ENCODE measurements around the gene CCNG2.

CCNG2 gene, protein sequence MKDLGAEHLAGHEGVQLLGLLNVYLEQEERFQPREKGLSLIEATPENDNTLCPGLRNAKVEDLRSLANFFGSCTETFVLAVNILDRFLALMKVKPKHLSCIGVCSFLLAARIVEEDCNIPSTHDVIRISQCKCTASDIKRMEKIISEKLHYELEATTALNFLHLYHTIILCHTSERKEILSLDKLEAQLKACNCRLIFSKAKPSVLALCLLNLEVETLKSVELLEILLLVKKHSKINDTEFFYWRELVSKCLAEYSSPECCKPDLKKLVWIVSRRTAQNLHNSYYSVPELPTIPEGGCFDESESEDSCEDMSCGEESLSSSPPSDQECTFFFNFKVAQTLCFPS

GRCh38 chr4:77156912-77157858, at the start of gene CCNG2:
Gene CCNG2, plus strand, starts transcription at chr4:77157207. Its CDS starts 1,326 bp downstream, at chr4:77158533.
- DNase-seq = peak; percentile 39

DNA sequence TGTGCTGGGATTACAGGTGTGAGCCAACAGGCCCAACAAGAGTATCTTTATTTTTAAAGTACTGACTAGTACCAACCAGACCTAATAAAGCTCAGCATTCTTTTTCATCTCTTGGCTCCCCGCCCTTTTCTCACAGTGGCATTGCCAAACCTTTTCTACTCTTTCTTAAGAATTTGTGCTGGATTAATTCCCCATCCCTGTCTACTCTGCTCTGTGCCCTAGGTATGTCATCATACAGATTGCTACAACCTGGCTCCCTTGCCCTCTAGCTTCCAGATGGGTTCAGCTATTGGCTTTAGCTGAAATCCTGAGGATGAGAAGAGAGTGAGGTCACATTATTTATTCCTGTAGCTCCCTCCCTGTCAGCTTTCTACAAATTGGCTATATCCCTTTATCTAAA, 46.3 kb upstream of the CCNG2 start:
- no peak for DNase-seq

DNA sequence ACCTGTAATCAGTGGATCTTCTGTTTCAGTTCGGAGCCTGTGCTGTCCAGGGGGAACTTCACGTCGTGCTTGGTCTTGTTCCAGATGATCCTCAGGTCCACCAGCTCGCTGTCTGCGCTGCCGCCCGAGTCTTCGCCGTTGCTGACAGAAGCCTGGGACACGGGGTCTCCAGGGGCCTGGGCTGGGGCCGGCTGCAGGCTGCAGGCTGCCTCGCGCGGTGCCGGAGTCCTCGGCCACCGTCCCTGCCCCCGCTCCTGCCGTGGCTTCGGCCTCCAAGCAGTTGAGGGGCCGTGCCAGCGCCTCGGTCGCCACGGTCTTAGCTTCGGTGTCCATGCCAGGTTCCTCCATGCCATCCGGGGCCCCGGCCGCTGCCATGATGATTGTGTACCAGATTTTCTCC, 43.9 kb upstream of the CCNG2 start:
- no peak for DNase-seq

DNA sequence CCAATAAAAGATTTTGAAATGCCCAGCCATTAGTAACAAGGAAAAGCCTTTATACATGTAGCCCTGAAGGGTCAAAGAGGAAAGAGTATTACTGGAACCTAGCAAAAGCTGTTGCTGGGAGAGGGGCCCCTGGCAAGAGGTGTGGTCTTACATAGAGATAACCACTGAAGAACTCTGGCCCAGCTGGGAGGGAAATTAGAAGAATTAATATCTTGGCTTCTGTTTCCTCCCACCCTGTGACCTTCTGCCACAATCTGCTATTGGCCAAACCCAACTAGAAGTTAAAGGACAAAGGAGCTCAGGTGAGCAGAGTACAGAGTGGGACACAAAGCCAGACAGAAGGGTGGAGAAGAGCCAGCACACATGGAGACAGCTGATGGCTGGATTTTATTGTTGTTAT, 39.3 kb upstream of the CCNG2 start:
- no peak for DNase-seq

DNA sequence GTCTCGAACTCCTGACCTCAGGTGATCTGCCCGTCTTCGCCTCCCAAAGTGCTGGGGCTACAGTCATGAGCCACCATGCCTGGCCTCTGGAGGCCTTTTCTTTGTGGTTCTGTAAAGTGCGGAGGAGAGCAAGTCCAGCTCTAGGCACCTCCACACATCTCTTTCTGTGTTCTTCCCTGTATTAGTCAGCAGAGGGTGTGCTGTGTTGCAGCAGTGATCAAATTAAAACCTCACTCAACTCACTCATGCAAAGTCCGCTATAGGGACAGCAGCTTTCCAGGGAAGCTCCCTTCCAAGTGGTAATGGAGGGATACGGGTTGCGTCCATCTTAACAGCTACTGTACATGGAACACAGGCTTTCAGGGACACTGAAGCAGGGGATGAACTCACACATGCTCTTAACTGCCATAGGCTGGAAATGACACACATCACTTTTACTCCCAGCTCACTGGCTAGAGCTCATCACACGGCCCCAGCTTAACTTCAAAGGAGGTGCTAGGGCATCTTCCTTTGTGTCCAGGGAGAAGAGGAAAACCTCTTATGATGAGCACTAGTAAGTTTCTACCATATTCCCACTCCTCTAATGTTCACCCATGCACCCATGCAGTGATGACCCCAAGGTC, 36.0 kb upstream of the CCNG2 start:
- DNase-seq = no peak

GRCh38 chr4:77121736-77122240, 35.2 kb upstream of the CCNG2 start:
- no peak for DNase-seq

DNA sequence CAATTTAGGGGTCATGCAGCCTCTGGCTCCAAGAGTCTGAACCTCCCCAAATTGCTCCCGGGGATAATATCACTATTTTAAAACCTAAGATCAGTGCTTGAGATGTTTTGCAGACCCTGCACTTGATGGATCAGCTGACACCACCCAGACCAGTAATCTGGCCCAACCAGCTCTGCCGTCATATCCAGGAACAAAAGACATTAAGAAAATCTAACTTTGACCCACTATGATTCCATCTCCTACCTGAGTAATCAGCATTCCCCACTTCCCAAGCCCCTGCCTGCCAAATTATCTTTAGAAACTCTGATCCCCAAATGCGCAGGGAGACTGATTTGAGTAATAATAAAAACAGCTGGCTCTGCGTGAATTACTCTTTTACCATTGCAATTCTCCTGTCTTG, 34.4 kb upstream of the CCNG2 start:
- DNase-seq = no peak

DNA sequence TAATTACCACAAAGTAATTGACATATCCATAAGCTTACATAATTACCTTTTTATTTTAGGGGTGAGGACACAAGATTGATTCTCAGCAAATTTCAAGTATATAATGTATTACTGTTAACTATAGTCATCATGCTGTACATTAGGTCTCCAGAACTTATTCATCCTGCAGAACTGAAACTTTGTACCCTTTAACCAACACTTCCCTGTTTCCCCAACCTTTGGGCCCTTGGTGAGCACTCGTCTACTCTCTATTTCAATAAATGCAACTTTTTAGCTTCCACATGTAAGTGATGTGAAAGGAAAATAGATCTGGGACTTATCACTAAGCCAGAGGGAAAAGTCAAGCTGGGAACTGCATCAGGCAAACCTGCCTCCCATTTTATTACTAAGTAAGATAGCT, 33.6 kb upstream of the CCNG2 start:
- DNase-seq = no peak

GRCh38 chr4:77124576-77124975, 32.4 kb upstream of the CCNG2 start:
- no peak for DNase-seq

DNA sequence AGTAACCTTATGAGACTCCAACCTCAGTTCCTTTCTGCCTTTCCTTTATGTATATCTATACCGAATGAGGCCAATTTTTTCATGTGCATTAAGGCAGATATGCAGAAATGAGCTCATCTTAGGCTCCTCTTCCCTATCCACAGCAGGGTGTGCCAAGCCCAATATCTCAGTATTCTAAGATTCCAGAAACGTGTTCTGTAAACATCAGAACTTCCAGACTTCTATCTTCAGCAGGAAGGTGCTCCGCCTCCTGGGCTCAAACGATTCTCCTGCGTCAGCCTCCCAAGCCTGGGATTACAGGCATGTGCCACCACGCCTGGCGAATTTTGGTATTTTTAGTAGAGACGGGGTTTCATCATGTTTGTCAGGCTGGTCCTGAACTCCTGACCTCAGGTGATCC, 31.0 kb upstream of the CCNG2 start:
- DNase-seq = no peak

DNA sequence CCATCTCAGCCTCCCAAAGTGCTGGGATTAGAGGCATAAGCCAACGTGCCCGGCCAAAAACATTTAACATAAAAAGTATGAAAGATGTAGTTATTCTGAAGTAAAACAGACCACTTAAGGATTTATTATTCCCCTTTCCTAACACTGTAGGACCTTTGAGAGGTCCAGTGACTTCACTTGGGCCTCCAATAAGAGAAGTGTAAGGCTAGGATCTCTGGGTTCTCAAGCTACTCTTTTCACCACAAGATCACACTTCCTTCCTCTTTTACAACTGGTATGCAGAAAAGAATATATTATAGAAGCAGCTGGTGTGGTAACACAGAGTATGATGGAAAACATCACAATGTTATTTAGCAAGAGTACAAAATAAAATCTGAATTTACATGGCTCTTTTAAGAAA, 30.2 kb upstream of the CCNG2 start:
- peak; percentile 25 for DNase-seq

GRCh38 chr4:77127215-77127614, 29.8 kb upstream of the CCNG2 start:
- DNase-seq = no peak

DNA sequence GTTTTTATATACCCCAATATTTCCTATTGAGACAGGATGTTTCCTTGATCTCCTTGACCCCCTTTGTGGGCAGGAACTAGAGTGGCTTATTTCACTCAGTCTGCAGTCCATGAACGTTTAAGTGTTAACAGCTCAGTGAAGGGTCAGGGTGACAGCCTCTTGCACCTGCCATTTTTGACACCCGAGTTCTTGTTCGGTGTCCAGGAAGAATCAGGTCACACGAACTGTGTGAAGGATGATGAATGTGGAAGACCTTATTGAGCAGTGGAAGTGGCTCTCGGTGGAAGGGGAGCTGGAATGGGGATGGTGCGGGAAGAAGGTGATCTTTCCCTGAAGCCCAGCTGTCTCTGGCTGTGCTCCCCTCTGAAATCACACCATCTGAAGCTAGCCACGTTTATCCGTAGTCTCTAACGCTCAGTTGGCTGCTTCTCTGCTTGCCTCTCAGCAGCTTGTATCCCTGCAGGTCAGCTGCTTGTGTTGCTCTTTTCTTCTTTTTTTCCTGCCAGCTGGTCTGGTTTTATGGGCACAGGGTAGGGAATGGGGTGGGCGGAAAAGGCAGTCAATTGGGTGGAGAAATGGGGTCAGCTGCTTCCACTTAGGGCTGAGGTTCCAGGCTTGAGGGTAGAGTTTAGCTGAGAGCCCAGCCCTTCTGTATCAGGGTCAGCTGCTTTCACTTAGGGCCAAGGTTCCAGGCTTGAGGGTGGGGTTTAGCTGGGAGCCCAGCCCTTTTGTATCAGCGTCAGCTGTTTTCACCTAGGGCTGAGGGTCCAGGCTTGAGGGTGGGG, 29.0 kb upstream of the CCNG2 start:
- DNase-seq = no peak

DNA sequence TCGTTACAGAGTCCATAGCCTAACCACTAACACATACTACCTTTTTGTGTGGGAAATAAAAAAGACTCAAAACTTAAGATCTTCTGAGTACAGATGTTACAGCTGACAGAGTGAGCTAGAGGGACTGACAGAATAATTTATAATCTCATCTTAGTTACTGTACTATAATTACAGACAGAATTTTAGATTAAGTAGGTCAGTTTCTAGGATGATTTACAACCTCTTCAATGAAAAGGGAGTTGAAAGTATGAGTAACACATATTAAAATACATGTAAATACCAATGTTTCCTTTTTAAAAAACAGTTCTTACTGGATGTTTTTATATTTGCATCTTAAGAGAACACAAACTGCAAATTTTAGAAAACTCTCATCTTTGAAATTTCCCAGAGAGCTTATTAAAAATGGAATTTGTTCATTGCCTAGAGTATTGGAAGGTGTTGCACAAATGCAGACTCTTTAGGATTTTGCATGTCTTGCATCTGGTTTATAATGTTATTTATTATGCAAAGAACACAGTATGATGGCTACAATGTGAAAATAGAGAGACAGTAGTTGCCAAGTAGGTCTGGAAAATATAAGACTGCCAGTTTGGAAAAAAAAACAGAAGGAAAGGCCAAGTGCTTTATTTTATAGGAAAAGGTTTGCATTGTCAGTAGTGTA, 24.2 kb upstream of the CCNG2 start:
- no peak for DNase-seq

GRCh38 chr4:77137448-77137847, 19.6 kb upstream of the CCNG2 start:
- peak; percentile 23 for DNase-seq

- peak; percentile 21 for DNase-seq
Measured at GRCh38 chr4:77141964-77142645, 14.9 kb upstream of the CCNG2 start.

GRCh38 chr4:77142646-77143028, 14.4 kb upstream of the CCNG2 start:
- DNase-seq = no peak

DNA sequence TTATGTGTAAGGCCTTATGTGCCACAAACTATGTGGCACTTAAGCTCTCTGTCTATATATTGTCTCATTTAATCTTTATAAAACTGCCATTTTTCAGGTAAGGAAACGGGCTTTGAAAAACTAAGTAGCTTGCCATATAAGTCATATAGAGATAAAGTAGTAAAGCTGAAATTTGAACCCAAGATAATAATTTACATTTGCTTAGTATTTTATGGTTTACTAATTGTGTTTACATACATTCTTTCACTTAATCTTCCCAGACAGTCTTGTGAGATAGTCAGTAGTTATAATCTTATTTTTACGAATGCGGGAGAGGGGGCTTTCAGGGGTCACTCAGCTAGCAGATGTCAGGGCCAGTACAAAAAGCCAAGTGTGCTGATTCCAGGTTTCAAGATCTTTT, 13.9 kb upstream of the CCNG2 start:
- no peak for DNase-seq

- DNase-seq = no peak
Measured at GRCh38 chr4:77145842-77146185, 11.2 kb upstream of the CCNG2 start.

DNA sequence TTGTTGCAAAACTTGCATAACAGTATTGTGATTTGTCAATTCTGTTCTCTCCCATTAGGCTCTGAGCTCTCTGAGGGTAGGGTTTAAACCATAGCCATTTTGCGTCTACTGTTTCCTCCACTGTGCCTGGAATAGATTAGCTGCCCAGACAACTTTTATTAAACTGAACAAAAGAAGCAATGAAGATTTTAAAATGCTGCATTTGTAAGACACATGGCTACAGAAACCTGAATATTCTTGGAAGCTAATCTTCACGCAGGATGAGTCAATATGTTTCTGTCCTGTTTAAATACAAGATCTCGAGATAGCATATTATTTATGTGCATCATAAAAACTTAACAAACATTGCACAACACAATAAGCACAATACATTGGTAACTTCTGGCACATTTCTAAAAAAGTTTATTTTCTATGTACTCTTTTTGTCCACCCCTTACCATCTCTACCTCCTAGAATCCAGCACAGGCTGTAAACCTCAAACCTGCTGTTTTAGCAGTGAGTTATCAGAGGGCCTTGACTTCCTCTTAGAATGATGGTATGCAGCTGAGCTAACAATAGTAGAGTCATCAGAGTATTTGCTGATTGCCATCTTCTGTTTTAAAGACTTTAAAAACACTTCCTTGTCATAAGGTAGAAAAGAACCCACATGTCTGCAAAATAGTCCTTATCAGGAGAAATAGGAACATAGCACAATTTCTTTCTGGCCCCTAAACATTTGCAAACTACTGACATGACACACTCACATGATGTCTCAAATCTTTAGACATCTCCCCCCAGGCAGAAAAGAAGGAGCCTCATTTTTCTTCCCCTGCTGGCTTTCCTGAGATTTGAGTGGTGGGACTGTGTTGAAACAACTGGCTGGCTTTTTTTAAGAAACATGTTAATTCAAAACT, 10.6 kb upstream of the CCNG2 start:
- DNase-seq = no peak
